Astrocyte of the spinal cord (primary cell): ENCODE measurements around the gene GALNT18.

ENCODE experiments used
- DNase-seq: peaks from one replicate; pipeline ENCODE4 v3.0.0; 2011; ENCODE audit warnings: low read depth, low spot score
- H3K4me3 ChIP-seq: 2 replicates; pipeline ENCODE4 v1.5.1; 2011; ENCODE audit warnings: low read depth, mild to moderate bottlenecking, low read length, moderate library complexity
- in situ Hi-C: cut with HindIII; loops from 2 replicates; pipeline ENCODE4 v1.10.0; 2017; ENCODE audit warnings: low sequenced_read_pairs
- TF ChIP-seq, protein P1 (sequence below): IDR thresholded peaks from 2 replicates; pipeline ENCODE4 v1.5.1; 2012; ENCODE audit warnings: low read depth, mild to moderate bottlenecking, low read length, inconsistent platforms

The GALNT18 gene

DNA sequence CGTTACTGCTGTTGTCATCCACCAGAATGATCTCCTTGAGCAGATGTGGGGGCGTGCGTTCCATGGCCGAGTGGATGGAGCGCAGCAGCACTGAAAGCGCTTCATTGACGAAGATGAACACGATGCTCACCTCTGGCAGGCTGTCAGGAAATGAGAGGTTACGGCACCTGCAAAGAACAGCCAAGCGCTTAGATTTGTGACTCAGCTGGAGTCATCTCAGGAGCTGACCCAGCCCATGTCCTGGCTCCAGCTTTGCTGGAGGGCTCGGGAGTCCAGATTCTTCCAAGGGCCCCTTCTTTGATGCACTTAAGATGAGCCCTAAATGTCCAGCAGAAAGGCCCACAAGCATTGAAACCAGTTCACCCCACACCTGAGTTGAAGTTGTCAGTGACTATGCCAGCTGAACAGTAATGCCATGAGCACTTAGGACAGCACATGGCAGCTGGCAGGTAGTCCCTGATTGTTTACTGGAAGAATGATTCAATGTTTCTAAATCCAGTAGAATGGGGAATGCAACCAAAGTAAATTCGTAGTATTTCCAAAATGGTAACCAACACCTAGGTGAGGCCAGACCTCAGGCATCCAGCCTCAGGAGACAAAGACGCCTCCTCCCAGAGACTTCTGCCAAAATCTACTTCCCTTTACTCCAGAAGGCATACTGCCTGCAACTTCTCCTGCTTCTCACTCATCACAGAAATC lies 189.0 kb downstream of the GALNT18 start:
- TF ChIP-seq, protein P1, sequence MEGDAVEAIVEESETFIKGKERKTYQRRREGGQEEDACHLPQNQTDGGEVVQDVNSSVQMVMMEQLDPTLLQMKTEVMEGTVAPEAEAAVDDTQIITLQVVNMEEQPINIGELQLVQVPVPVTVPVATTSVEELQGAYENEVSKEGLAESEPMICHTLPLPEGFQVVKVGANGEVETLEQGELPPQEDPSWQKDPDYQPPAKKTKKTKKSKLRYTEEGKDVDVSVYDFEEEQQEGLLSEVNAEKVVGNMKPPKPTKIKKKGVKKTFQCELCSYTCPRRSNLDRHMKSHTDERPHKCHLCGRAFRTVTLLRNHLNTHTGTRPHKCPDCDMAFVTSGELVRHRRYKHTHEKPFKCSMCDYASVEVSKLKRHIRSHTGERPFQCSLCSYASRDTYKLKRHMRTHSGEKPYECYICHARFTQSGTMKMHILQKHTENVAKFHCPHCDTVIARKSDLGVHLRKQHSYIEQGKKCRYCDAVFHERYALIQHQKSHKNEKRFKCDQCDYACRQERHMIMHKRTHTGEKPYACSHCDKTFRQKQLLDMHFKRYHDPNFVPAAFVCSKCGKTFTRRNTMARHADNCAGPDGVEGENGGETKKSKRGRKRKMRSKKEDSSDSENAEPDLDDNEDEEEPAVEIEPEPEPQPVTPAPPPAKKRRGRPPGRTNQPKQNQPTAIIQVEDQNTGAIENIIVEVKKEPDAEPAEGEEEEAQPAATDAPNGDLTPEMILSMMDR: no peak
- H3K4me3 ChIP-seq: no peak overlapping the region
- in situ Hi-C loops: no loop called here
- DNase-seq: no peak

DNA sequence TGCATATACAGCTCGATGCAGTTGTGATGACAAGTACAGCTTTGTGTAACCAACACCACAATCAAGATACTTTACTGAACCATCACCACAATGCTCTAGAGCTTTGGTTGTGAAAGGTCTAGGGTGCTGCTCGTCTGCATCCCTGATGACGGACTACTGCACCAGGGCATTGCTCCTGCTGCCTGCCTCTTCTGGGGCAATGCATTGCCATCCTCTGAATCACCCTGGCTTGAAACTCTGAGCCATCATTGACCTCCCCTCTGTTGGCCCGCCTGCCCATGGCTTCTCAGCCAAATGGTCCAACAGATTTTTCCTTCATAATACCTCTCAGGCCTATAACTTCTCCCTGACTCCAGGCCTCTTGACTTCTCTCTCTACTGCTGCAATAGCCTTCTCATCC lies 191.4 kb downstream of the GALNT18 start:
- TF ChIP-seq, protein P1: no peak
- H3K4me3 ChIP-seq: no peak overlapping the region
- no peak for DNase-seq
- in situ Hi-C loops: no loop called here

DNA sequence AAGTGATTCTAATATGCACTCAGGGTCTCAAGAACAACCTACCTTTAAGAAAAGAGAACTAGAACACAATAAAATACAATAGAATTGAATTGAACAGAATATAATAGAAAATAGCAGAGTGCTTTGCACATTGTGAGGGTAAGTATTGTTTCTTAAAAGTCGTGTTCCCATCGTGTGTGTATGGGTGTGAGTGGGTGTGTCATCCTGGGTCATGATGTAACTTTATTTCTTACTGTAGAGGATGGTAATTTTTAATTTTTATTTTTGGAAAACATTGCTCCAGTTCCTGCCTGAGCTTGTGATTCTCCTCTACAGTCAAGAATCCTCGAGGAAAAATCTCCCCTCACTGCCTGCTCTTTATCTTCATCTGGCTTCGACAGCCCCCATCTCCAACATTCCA lies 193.1 kb downstream of the GALNT18 start:
- in situ Hi-C loops: no loop called here
- no peak for DNase-seq
- TF ChIP-seq, protein P1: no peak
- no peak overlapping the region for H3K4me3 ChIP-seq

- no peak overlapping the region for H3K4me3 ChIP-seq
- in situ Hi-C loops: no loop called here
- no peak for DNase-seq
- TF ChIP-seq, protein P1: no peak
Measured at GRCh38 chr11:11427542-11427941, 194.3 kb downstream of the GALNT18 start.

- no peak for DNase-seq
- TF ChIP-seq, protein P1: no peak
- H3K4me3 ChIP-seq: no peak overlapping the region
- in situ Hi-C loops: no loop called here
Measured at GRCh38 chr11:11427140-11427539, 194.7 kb downstream of the GALNT18 start.

DNA sequence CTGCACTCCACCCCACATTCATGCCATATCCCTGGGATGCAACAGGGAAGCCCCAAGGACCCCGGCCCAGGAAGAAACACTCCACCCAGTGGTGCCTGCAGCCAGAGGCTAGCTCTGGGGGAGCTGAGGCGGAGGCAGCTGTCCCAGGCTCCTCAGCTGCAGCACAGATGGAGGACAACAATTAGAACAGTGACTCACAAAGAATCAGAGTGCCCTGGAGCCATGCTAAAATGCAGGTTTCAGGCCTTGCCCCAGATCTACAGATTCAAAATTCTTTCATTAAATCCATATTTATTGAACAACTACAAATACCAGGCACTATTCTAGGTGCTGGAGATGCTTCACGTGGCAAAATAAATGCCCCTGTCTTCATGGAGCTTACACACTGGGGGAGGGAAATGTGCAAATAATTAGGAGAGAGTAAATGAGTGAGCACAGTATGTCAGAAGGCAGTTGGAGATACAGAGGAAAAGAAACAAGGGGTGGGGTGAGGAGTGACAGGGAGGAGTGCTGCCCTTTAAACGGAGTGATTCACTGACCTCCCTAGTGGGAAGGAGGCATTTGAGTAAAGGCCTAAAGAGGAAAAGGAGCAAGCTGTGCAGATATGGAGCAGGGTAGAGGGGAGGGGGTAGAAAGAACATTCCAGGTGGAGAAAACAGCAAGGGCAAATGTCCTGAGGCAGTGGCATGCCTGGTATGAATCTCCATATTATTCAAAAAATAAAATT lies 195.4 kb downstream of the GALNT18 start:
- no peak for DNase-seq
- in situ Hi-C loops: no loop called here
- TF ChIP-seq, protein P1: no peak
- H3K4me3 ChIP-seq: no peak overlapping the region
